ENCODE measurements around the gene JAKMIP2. TPM values are rescaled to one million over a fixed set of nuclear protein-coding genes. Genes with fewer than 3 reads are reported as not detected.
"Not testable (repeated sequence)": the region's sequence is repeated elsewhere in the genome, so short reads cannot be mapped to it uniquely, and the experiment has no call there.

The JAKMIP2 gene
- polyA plus RNA-seq, 3 donors from 2014 or later, result 1.5 to 18.4 (median 5.4) TPM

- H3K36me3 Mint-ChIP-seq, result no peaks in the 10 kb centered on the region
- H3K9me3 Mint-ChIP-seq, result no peaks in the 10 kb centered on the region
- DNase-seq, result no peak
- no peak overlapping the region for H3K4me3 Mint-ChIP-seq
- no peak overlapping the region for H3K27ac Mint-ChIP-seq
- H3K27me3 Mint-ChIP-seq (ENCODE audit: low read depth in 3 of 3), result peaks cover 0 to 3% (median 1%) of the 10 kb centered on the region in 3 donors
- no peaks in the 10 kb centered on the region for H3K4me1 Mint-ChIP-seq
Observed at GRCh38 chr5:147568710-147569406, 213.7 kb downstream of the JAKMIP2 start.

GRCh38 chr5:147567917-147568598 is 214.5 kb downstream of the JAKMIP2 start:
- no peaks in the 10 kb centered on the region for H3K36me3 Mint-ChIP-seq
- H3K4me3 Mint-ChIP-seq, result no peak overlapping the region
- H3K27ac Mint-ChIP-seq, result no peak overlapping the region
- no peaks in the 10 kb centered on the region for H3K4me1 Mint-ChIP-seq
- no peaks in the 10 kb centered on the region for H3K9me3 Mint-ChIP-seq
- DNase-seq, result no peak
- peaks cover 0 to 1% (median 1%) of the 10 kb centered on the region in 3 donors for H3K27me3 Mint-ChIP-seq (ENCODE audit: low read depth in 3 of 3)

GRCh38 chr5:147565524-147565923 is 217.0 kb downstream of the JAKMIP2 start:
- H3K36me3 Mint-ChIP-seq, result no peaks in the 10 kb centered on the region
- peaks cover 1 to 2% (median 1%) of the 10 kb centered on the region in 3 donors for H3K27me3 Mint-ChIP-seq (ENCODE audit: low read depth in 3 of 3)
- no peak overlapping the region for H3K27ac Mint-ChIP-seq
- H3K4me3 Mint-ChIP-seq, result no peak overlapping the region
- H3K9me3 Mint-ChIP-seq, result no peaks in the 10 kb centered on the region
- H3K4me1 Mint-ChIP-seq, result no peaks in the 10 kb centered on the region
- no peak for DNase-seq

GRCh38 chr5:147564124-147564486 is 218.4 kb downstream of the JAKMIP2 start:
- no peak overlapping the region for H3K4me3 Mint-ChIP-seq
- H3K9me3 Mint-ChIP-seq, result no peaks in the 10 kb centered on the region
- H3K4me1 Mint-ChIP-seq, result no peaks in the 10 kb centered on the region
- DNase-seq, result no peak
- H3K36me3 Mint-ChIP-seq, result no peaks in the 10 kb centered on the region
- no peak overlapping the region for H3K27ac Mint-ChIP-seq
- H3K27me3 Mint-ChIP-seq (ENCODE audit: low read depth in 3 of 3), result peaks cover 1 to 2% (median 1%) of the 10 kb centered on the region in 3 donors

GRCh38 chr5:147563466-147564123 is 218.9 kb downstream of the JAKMIP2 start:
- H3K36me3 Mint-ChIP-seq, result no peaks in the 10 kb centered on the region
- H3K27me3 Mint-ChIP-seq (ENCODE audit: low read depth in 3 of 3), result peaks cover 1 to 3% (median 2%) of the 10 kb centered on the region in 3 donors
- DNase-seq, result no peak
- no peak overlapping the region for H3K27ac Mint-ChIP-seq
- no peaks in the 10 kb centered on the region for H3K4me1 Mint-ChIP-seq
- no peaks in the 10 kb centered on the region for H3K9me3 Mint-ChIP-seq
- H3K4me3 Mint-ChIP-seq, result no peak overlapping the region

GRCh38 chr5:147561435-147561834 is 221.1 kb downstream of the JAKMIP2 start:
- Mint-ChIP-seq H3K9me3 (no peaks in the 10 kb centered on the region), H3K27ac (no peak overlapping the region), H3K27me3 (ENCODE audit: low read depth in 3 of 3) (peaks cover 2 to 6% (median 2%) of the 10 kb centered on the region in 3 donors), H3K4me3 (no peak overlapping the region), H3K4me1 (no peaks in the 10 kb centered on the region), H3K36me3 (no peaks in the 10 kb centered on the region)
- DNase-seq, result no peak

GRCh38 chr5:147560718-147561331 is 221.7 kb downstream of the JAKMIP2 start:
- Mint-ChIP-seq H3K4me3 (no peak overlapping the region), H3K4me1 (no peaks in the 10 kb centered on the region), H3K36me3 (no peaks in the 10 kb centered on the region), H3K27ac (no peak overlapping the region), H3K27me3 (ENCODE audit: low read depth in 3 of 3) (peaks cover 2 to 6% (median 2%) of the 10 kb centered on the region in 3 donors), H3K9me3 (no peaks in the 10 kb centered on the region)
- no peak for DNase-seq

GRCh38 chr5:147559749-147560148 is 222.8 kb downstream of the JAKMIP2 start:
- Mint-ChIP-seq H3K4me3 (no peak overlapping the region), H3K27me3 (ENCODE audit: low read depth in 3 of 3) (peaks cover 2 to 6% (median 2%) of the 10 kb centered on the region in 3 donors), H3K4me1 (no peaks in the 10 kb centered on the region), H3K27ac (no peak overlapping the region), H3K9me3 (no peaks in the 10 kb centered on the region), H3K36me3 (no peaks in the 10 kb centered on the region)
- no peak for DNase-seq

GRCh38 chr5:147558826-147559225 is 223.7 kb downstream of the JAKMIP2 start:
- H3K36me3 Mint-ChIP-seq, result no peaks in the 10 kb centered on the region
- DNase-seq, result no peak
- no peaks in the 10 kb centered on the region for H3K4me1 Mint-ChIP-seq
- H3K27me3 Mint-ChIP-seq (ENCODE audit: low read depth in 3 of 3), result peaks cover 2 to 6% (median 2%) of the 10 kb centered on the region in 3 donors
- H3K27ac Mint-ChIP-seq, result no peak overlapping the region
- H3K4me3 Mint-ChIP-seq, result no peak overlapping the region
- H3K9me3 Mint-ChIP-seq, result no peaks in the 10 kb centered on the region

GRCh38 chr5:147557876-147558745 is 224.4 kb downstream of the JAKMIP2 start:
- H3K27me3 Mint-ChIP-seq (ENCODE audit: low read depth in 3 of 3), result peaks cover 2 to 9% (median 2%) of the 10 kb centered on the region in 3 donors
- H3K4me3 Mint-ChIP-seq, result no peak overlapping the region
- no peaks in the 10 kb centered on the region for H3K9me3 Mint-ChIP-seq
- DNase-seq, result no peak
- H3K36me3 Mint-ChIP-seq, result no peaks in the 10 kb centered on the region
- no peaks in the 10 kb centered on the region for H3K4me1 Mint-ChIP-seq
- no peak overlapping the region for H3K27ac Mint-ChIP-seq

GRCh38 chr5:147555176-147555575 is 227.4 kb downstream of the JAKMIP2 start:
- H3K9me3 Mint-ChIP-seq, result no peaks in the 10 kb centered on the region
- H3K27me3 Mint-ChIP-seq (ENCODE audit: low read depth in 3 of 3), result peaks cover 2 to 8% (median 4%) of the 10 kb centered on the region in 3 donors
- no peak overlapping the region for H3K4me3 Mint-ChIP-seq
- no peaks in the 10 kb centered on the region for H3K4me1 Mint-ChIP-seq
- DNase-seq, result no peak
- H3K27ac Mint-ChIP-seq, result no peak overlapping the region
- H3K36me3 Mint-ChIP-seq, result no peaks in the 10 kb centered on the region

GRCh38 chr5:147554261-147554817 is 228.2 kb downstream of the JAKMIP2 start:
- no peak overlapping the region for H3K4me3 Mint-ChIP-seq
- H3K36me3 Mint-ChIP-seq, result no peaks in the 10 kb centered on the region
- no peaks in the 10 kb centered on the region for H3K9me3 Mint-ChIP-seq
- H3K27ac Mint-ChIP-seq, result no peak overlapping the region
- H3K27me3 Mint-ChIP-seq (ENCODE audit: low read depth in 3 of 3), result peaks cover 2 to 10% (median 4%) of the 10 kb centered on the region in 3 donors
- H3K4me1 Mint-ChIP-seq, result no peaks in the 10 kb centered on the region
- no peak for DNase-seq

- not testable (repeated sequence) for H3K36me3 Mint-ChIP-seq, H3K4me3 Mint-ChIP-seq, H3K27ac Mint-ChIP-seq, H3K9me3 Mint-ChIP-seq, DNase-seq, H3K4me1 Mint-ChIP-seq
- H3K27me3 Mint-ChIP-seq (ENCODE audit: low read depth in 3 of 3), result peaks cover 2 to 10% (median 4%) of the 10 kb centered on the region in 3 donors
Observed at GRCh38 chr5:147553817-147554216, 228.7 kb downstream of the JAKMIP2 start.

Data from immature natural killer cell (primary cell).